GM12801 (cell line): Measurements from ENCODE around the gene BRIP1.

Experiments
- TF ChIP-seq, protein P1 (sequence below): IDR thresholded peaks from one replicate; pipeline ENCODE4 v1.5.1; 2011; ENCODE audit warnings: control low read depth; ENCODE audit not compliant: insufficient read length; ENCODE audit errors: extremely low read depth

BRIP1 gene

GRCh38 chr17:61749823-61750404 is 113.4 kb downstream of the BRIP1 start:
- TF ChIP-seq, protein P1, sequence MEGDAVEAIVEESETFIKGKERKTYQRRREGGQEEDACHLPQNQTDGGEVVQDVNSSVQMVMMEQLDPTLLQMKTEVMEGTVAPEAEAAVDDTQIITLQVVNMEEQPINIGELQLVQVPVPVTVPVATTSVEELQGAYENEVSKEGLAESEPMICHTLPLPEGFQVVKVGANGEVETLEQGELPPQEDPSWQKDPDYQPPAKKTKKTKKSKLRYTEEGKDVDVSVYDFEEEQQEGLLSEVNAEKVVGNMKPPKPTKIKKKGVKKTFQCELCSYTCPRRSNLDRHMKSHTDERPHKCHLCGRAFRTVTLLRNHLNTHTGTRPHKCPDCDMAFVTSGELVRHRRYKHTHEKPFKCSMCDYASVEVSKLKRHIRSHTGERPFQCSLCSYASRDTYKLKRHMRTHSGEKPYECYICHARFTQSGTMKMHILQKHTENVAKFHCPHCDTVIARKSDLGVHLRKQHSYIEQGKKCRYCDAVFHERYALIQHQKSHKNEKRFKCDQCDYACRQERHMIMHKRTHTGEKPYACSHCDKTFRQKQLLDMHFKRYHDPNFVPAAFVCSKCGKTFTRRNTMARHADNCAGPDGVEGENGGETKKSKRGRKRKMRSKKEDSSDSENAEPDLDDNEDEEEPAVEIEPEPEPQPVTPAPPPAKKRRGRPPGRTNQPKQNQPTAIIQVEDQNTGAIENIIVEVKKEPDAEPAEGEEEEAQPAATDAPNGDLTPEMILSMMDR, result no peak

DNA sequence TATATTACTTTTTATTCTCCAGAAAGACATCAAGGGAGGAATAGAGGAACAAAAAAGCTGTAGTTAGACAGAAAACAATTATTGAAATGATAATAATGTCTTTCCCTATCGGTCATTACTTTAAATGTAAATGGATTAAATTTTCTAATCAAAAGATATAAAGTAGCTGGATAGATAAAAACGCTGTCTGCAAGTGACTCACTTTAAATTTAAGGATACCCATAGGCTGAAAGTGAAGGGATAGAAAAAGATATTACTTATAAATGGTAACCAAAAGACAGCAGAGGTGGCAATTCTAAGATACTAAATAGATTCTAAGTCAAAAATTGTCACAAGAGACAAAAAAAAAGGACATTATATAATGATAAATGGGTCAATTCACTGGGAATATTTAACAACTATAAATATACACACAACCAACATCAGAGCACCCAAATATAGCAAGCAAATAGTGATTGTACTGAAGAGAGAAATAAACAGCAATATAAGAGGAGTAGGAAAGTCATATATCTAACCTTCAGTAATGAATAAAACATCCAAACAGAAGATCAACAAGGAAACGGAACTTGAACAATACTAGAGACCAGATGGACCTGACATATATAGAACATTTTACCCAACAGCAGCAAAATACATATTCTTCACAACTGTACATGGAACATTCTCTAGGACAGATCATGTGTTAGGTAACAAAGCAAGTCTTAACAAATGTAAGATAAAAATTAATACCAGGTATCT is 116.9 kb downstream of the BRIP1 start:
- TF ChIP-seq, protein P1, result no peak

GRCh38 chr17:61744804-61745203 is 118.5 kb downstream of the BRIP1 start:
- TF ChIP-seq, protein P1, result no peak

DNA sequence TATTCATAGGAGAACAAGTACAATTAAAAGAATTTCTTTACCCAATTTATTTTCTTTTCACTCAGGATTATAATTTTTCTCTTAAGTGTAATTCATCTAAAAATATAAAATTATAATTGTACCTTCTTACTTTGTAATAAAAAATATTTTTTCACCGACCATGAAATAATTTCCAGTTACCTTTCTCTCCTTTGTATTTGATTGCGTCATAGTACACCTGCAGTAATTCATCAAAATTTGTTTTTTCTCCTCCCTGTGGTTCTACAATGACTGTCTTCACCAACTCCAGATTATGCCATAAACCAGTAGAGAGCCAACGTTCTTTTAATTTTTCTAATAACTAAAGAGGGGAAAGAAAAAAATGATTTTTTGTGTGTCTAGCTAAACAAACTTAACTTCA is 119.1 kb downstream of the BRIP1 start:
- TF ChIP-seq, protein P1, result no peak

GRCh38 chr17:61743766-61744165 is 119.6 kb downstream of the BRIP1 start:
- TF ChIP-seq, protein P1, result no peak

GRCh38 chr17:61739002-61739401 is 124.3 kb downstream of the BRIP1 start:
- TF ChIP-seq, protein P1, result no peak

DNA sequence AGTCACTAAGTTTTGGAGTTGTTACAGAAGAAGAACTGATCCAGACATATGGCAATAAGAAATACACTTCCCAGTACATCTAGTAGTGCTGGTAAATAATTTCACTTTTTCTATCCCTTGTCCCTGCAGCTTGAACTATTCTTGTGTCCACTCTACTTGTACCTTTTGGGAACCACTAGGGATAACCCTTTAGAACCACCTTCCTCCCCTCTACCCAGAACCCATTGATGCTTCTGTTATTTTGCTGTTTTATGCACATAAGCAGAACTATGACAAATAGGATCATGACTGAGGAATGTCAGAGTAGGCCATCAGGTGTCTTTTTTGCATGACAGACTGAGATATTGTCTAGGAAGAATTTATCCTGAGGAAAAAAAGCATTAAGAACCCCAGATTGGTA is 125.1 kb downstream of the BRIP1 start:
- TF ChIP-seq, protein P1, result no peak
